ENCODE results near the gene C1orf232. TPM values are rescaled to one million over a fixed set of nuclear protein-coding genes. Genes with fewer than 3 reads are reported as not detected.

C1orf232 gene
- total RNA-seq, 1 donor, result not detected

DNA sequence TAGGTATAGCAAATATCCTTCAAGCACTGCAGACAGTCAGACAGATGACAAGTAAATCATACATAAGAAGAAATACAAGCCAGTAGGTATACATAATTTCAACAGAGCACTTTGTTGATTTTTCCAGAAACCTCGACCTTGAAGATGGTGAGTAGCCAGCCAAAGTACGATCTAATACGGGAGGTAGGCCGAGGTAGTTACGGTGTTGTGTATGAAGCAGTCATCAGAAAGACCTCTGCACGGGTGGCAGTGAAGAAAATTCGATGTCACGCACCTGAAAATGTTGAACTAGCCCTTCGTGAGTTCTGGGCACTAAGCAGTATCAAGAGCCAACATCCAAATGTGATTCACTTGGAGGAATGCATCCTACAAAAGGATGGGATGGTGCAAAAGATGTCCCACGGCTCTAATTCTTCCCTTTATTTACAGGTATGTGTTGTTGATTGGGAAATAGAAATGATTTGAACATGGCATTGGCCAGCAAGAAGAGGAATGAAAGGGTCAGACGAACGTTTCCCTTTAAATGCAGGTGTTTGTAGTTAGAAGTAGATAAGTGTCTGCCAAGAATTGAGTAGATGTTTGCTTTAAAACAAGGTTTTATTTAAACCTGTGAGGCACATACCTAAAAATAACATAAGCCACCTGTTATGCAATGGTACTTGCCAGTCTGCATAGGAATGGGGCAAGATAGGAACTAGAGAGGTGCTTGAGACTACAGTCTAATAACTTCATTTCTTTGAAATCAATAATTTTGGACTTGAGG is 54.4 kb downstream of the C1orf232 start:
- TF ChIP-seq, protein P1, sequence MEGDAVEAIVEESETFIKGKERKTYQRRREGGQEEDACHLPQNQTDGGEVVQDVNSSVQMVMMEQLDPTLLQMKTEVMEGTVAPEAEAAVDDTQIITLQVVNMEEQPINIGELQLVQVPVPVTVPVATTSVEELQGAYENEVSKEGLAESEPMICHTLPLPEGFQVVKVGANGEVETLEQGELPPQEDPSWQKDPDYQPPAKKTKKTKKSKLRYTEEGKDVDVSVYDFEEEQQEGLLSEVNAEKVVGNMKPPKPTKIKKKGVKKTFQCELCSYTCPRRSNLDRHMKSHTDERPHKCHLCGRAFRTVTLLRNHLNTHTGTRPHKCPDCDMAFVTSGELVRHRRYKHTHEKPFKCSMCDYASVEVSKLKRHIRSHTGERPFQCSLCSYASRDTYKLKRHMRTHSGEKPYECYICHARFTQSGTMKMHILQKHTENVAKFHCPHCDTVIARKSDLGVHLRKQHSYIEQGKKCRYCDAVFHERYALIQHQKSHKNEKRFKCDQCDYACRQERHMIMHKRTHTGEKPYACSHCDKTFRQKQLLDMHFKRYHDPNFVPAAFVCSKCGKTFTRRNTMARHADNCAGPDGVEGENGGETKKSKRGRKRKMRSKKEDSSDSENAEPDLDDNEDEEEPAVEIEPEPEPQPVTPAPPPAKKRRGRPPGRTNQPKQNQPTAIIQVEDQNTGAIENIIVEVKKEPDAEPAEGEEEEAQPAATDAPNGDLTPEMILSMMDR (IDR thresholded peaks at IDR 0.05; ENCODE audit: insufficient read depth, low read length), result no peak
- H3K4me3 ChIP-seq (ENCODE audit: low read depth, low read length), result no peak overlapping the region
- no peak for DNase-seq (ENCODE audit: low read depth)

Other genes starting within 250 kb of the C1orf232 start
- 8.7 and 9.8 TPM in 2 replicates for gene PAFAH2, start 170.9 kb downstream of the C1orf232 start, total RNA-seq (ENCODE audit: low replicate concordance)
- 0.18 and 0.74 TPM in 2 replicates for gene EXTL1, start 147.2 kb downstream of the C1orf232 start, total RNA-seq (ENCODE audit: low replicate concordance)
- gene SLC30A2, start 122.8 kb downstream of the C1orf232 start, total RNA-seq (ENCODE audit: low replicate concordance), result not detected in 2 replicates
- 0.09 and 1.5 TPM in 2 replicates for gene TRIM63, start 101.3 kb downstream of the C1orf232 start, total RNA-seq (ENCODE audit: low replicate concordance)
- 5.5 and 10.1 TPM in 2 replicates for gene PDIK1L, start 57.1 kb downstream of the C1orf232 start, total RNA-seq (ENCODE audit: low replicate concordance)
- gene FAM110D, start 9.9 kb downstream of the C1orf232 start, total RNA-seq (ENCODE audit: low replicate concordance), result not detected in 2 replicates
- gene ZNF593, start 945 bp upstream of the C1orf232 start, total RNA-seq (ENCODE audit: low replicate concordance), result 19.4 and 42.4 TPM in 2 replicates
- gene ZNF593OS, start 2.9 kb upstream of the C1orf232 start, total RNA-seq (ENCODE audit: low replicate concordance), result not detected in 2 replicates
- gene CNKSR1, start 8.5 kb upstream of the C1orf232 start, total RNA-seq (ENCODE audit: low replicate concordance), result 0.27 TPM in 1 of 2 replicates, not detected in the other
- gene CATSPER4, start 21.6 kb upstream of the C1orf232 start, total RNA-seq (ENCODE audit: low replicate concordance), result not detected in 2 replicates
- 5.6 and 12.9 TPM in 2 replicates for gene CEP85, start 65.2 kb upstream of the C1orf232 start, total RNA-seq (ENCODE audit: low replicate concordance)
- gene SH3BGRL3, start 111.1 kb upstream of the C1orf232 start, total RNA-seq (ENCODE audit: low replicate concordance), result 18.1 and 114 TPM in 2 replicates
- 5.2 and 8.9 TPM in 2 replicates for gene UBXN11, start 137.7 kb upstream of the C1orf232 start, total RNA-seq (ENCODE audit: low replicate concordance)
- gene CD52, start 149.0 kb upstream of the C1orf232 start, total RNA-seq (ENCODE audit: low replicate concordance), result not detected in 2 replicates
- not detected in 2 replicates for gene CRYBG2, start 185.2 kb upstream of the C1orf232 start, total RNA-seq (ENCODE audit: low replicate concordance)
- not detected in 2 replicates for gene ZNF683, start 203.8 kb upstream of the C1orf232 start, total RNA-seq (ENCODE audit: low replicate concordance)
- gene LIN28A, start 241.9 kb upstream of the C1orf232 start, total RNA-seq (ENCODE audit: low replicate concordance), result not detected in 2 replicates

All from fibroblast of the aortic adventitia (primary cell).